HCT116 (cell line): ENCODE measurements around the gene CRYZ. TPM values are rescaled to one million over a fixed set of nuclear protein-coding genes. Genes with fewer than 3 reads are reported as not detected.
"Not testable (repeated sequence)": the region's sequence is repeated elsewhere in the genome, so short reads cannot be mapped to it uniquely, and the experiment has no call there.

Experiments used
- ATAC-seq: fragments of 200-7000 bp; cut with Tn5 transposase; 2 replicates; pipeline ENCODE4 v1.9.1; 2020; ENCODE audit warnings: mild to moderate bottlenecking, moderate library complexity
- BruUV-seq: library from RNA; stranded (reverse); fragments of 400-500 nt; replicated peaks from 2 replicates; lab custom pipeline; 2021; lab: Mats Ljungman, UMichigan
- CTCF ChIA-PET: fragments of 300-600 bp; sonication (Branson Sonifier 250); formaldehyde crosslinking; loops from one replicate; lab custom pipeline; 2021; ENCODE audit warnings: antibody characterized with exemption; lab: Charles Lee
- POLR2A ChIA-PET: fragments of 300-600, 350-600 bp; sonication (Branson Sonifier 250); formaldehyde crosslinking; loops from one replicate; lab custom pipeline; 2021; ENCODE audit warnings: antibody characterized with exemption; lab: Charles Lee
- RAD21 ChIA-PET, 2 experiments: fragments of 300-600 bp; sonication (Branson Sonifier 250); formaldehyde crosslinking; loops; one replicate each; lab custom pipeline; 2023; ENCODE audit warnings: low total read pairs in 2 of 2; ENCODE audit not compliant: uncharacterized antibody in 2 of 2, unreplicated experiment in 2 of 2, low non-redundant PET in 1 of 2; lab: Charles Lee
- DNase-seq: peaks from one replicate; pipeline ENCODE4 v3.0.0-alpha.2; 2010; ENCODE audit warnings: low read depth, low spot score
- H2AFZ ChIP-seq: fragments of 200-600 bp; shearing (Covaris generic), sonication (generic); 2 replicates; pipeline ENCODE4 v1.6.1; 2017; ENCODE audit warnings: low read depth, mixed run types, mixed read lengths, antibody characterized with exemption, low read length; ENCODE audit not compliant: poor library complexity, severe bottlenecking
- H3K27ac ChIP-seq: 2 replicates; pipeline ENCODE4 v1.5.1; 2012; ENCODE audit warnings: low read depth, low read length
- H3K27me3 ChIP-seq: fragments of 200-600 bp; sonication (generic); 2 replicates; pipeline ENCODE4 v1.6.1; 2016; ENCODE audit warnings: mixed run types, low read length, mixed read lengths; ENCODE audit not compliant: insufficient read depth
- H3K36me3 ChIP-seq, 2 experiments: fragments of 200-500 bp in 1 of 2; fragments of 200-600 bp in 1 of 2; sonication (Bioruptor generic) in 1 of 2; sonication (generic) in 1 of 2; 2 replicates each; pipeline versions ENCODE4 v1.5.1 to v1.6.1; 2014 to 2016; ENCODE audit warnings: low read length in 2 of 2, inconsistent platforms in 1 of 2, mixed read lengths in 1 of 2, mixed run types in 1 of 2; ENCODE audit not compliant: insufficient read depth in 2 of 2, control insufficient read depth in 1 of 2
- H3K4me1 ChIP-seq, 2 experiments: fragments of 200-600 bp in 1 of 2; sonication (generic) in 1 of 2; 2 replicates each; pipeline versions ENCODE4 v1.5.1 to v1.6.1; 2012 to 2017; ENCODE audit warnings: low read length in 2 of 2, inconsistent platforms in 1 of 2, mild to moderate bottlenecking in 1 of 2, mixed read lengths in 1 of 2, mixed run types in 1 of 2, moderate library complexity in 1 of 2; ENCODE audit not compliant: insufficient read depth in 2 of 2, control insufficient read depth in 1 of 2
- H3K4me2 ChIP-seq: fragments of 200-600 bp; sonication (generic); 2 replicates; pipeline ENCODE4 v1.6.1; 2017; ENCODE audit warnings: mixed run types, low read length, mixed read lengths
- H3K4me3 ChIP-seq, 2 experiments: fragments of 200-600 bp in 1 of 2; sonication (generic) in 1 of 2; replicated peaks in 1 of 2; 2 replicates each; pipeline ENCODE4 v1.5.1; 2011 to 2016; ENCODE audit warnings: low read length in 2 of 2, control low read depth in 1 of 2, low read depth in 1 of 2, mild to moderate bottlenecking in 1 of 2, mixed read lengths in 1 of 2, mixed run types in 1 of 2
- H3K79me2 ChIP-seq: fragments of 200-600 bp; sonication (generic); 2 replicates; pipeline ENCODE4 v1.6.1; 2017; ENCODE audit warnings: mild to moderate bottlenecking, mixed run types, low read length, moderate library complexity, mixed read lengths; ENCODE audit not compliant: insufficient read depth
- H3K9ac ChIP-seq: fragments of 200-600 bp; sonication (generic); 2 replicates; pipeline ENCODE4 v1.6.1; 2016; ENCODE audit warnings: low read length, mixed read lengths
- H3K9me2 ChIP-seq: fragments of 200-600 bp; sonication (generic), shearing (Covaris generic); 2 replicates; pipeline ENCODE4 v1.6.1; 2017; ENCODE audit warnings: mixed run types, mild to moderate bottlenecking, moderate library complexity; ENCODE audit not compliant: insufficient read depth
- H3K9me3 ChIP-seq, 2 experiments: fragments of 200-500 bp in 1 of 2; fragments of 200-600 bp in 1 of 2; sonication (Bioruptor generic) in 1 of 2; sonication (generic) in 1 of 2; 2 replicates each; pipeline ENCODE4 v1.6.1; 2014 to 2017; ENCODE audit warnings: low read length in 2 of 2, mixed read lengths in 2 of 2, inconsistent platforms in 1 of 2, low read depth in 1 of 2, mild to moderate bottlenecking in 1 of 2, mixed run types in 1 of 2, moderate library complexity in 1 of 2; ENCODE audit not compliant: control insufficient read depth in 1 of 2, insufficient read depth in 1 of 2
- H4K20me1 ChIP-seq: fragments of 200-600 bp; sonication (generic), shearing (Covaris generic); 2 replicates; pipeline ENCODE4 v1.6.1; 2017; ENCODE audit warnings: mixed run types, mild to moderate bottlenecking, moderate library complexity; ENCODE audit not compliant: insufficient read depth
- CBX3 ChIP-seq: IDR thresholded peaks from 2 replicates; pipeline ENCODE4 v1.6.1; 2012; ENCODE audit warnings: low read depth
- EGR1 ChIP-seq: IDR thresholded peaks from 2 replicates; pipeline ENCODE4 v1.6.1; 2012; ENCODE audit warnings: low read depth
- FOSL1 ChIP-seq: IDR thresholded peaks from 2 replicates; pipeline ENCODE4 v1.6.1; 2012; ENCODE audit warnings: low read depth
- REST ChIP-seq: IDR thresholded peaks from 2 replicates; pipeline ENCODE4 v1.6.1; 2012; ENCODE audit warnings: low read depth
- TCF7L2 ChIP-seq: IDR thresholded peaks from 2 replicates; pipeline ENCODE4 v1.7.0; 2011; ENCODE audit warnings: borderline replicate concordance, inconsistent platforms; ENCODE audit not compliant: insufficient read depth, insufficient read length; ENCODE audit errors: extremely low read depth
- intact Hi-C: fragments of 100-400 bp; cut with micrococcal nuclease; formaldehyde crosslinking; loops from 2 replicates; pipeline ENCODE4 v1.10.0; 2022
- total RNA-seq: library from RNA; stranded (reverse); gene quantifications from one replicate; pipeline ENCODE4 v1.2.1, GENCODE V29; 2021; ENCODE audit not compliant: unreplicated experiment

Gene CRYZ
- total RNA-seq, 1 experiment from 2014 or later, result 28.2 TPM

GRCh38 chr1:74673351-74674111 lies 59.3 kb downstream of the CRYZ start, which contains the start of gene ERICH3 (continued):
- TF ChIP-seq REST, result no peak
- no peak for TF ChIP-seq FOSL1
- no peak for TF ChIP-seq CBX3
- TF ChIP-seq TCF7L2, result no peak
- TF ChIP-seq EGR1, result no peak
- TF ChIP-seq, all 23 proteins: peak for 0

- intact Hi-C loops, H3K4me3 ChIP-seq, H3K9me3 ChIP-seq, H3K27ac ChIP-seq, H3K9ac ChIP-seq, BruUV-seq, H4K20me1 ChIP-seq, ATAC-seq, RAD21 ChIA-PET, DNase-seq, H3K79me2 ChIP-seq, H3K4me1 ChIP-seq, H2AFZ ChIP-seq, H3K9me2 ChIP-seq, POLR2A ChIA-PET, H3K4me2 ChIP-seq, H3K36me3 ChIP-seq, CTCF ChIA-PET: not testable (repeated sequence)
- H3K27me3 ChIP-seq, result peaks cover 32% of the 10 kb centered on the region
Observed at GRCh38 chr1:74670866-74671265, 62.0 kb downstream of the CRYZ start.

Other genes starting within 250 kb of the CRYZ start
- not detected for gene LRRC53, start 220.4 kb downstream of the CRYZ start, total RNA-seq
- gene ERICH3, start 59.3 kb downstream of the CRYZ start, total RNA-seq, result not detected
- gene TYW3, start 102 bp upstream of the CRYZ start, total RNA-seq, result 31.8 TPM